ENCODE results near the gene RSPO3. TPM values are rescaled to one million over a fixed set of nuclear protein-coding genes. Genes with fewer than 3 reads are reported as not detected.

Gene RSPO3
- polyA plus RNA-seq, 1 of the 3 experiments (the other 2 are of a cell fraction), result not detected

DNA sequence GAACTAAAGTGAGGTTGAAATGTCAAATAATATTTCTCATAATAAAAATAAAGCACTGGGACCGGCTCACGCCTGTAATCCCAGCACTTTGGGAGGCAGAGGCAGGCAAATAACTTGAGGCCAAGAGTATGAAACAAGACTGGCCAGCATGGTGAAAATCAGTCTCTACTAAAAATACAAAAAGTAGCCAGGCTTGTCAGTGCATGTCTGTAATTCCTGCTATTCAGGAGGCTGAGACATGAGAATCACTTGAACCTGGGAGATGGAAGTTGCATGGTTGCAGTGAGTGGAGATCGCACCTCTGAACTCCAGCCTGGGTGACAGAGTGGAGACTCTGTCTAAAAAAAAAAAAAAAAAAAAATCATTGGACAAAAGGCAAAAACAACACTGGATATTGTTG, 38.4 kb upstream of the RSPO3 start:
- Histone ChIP-seq H3K27ac (ENCODE audit: low read depth in 2 of 2, low read length in 1 of 2) (no peak overlapping the region), H3K9me3 (no peaks in the 10 kb centered on the region), H3K4me2 (no peak overlapping the region), H3F3A (replicated peaks; ENCODE audit: insufficient read depth) (no peaks in the 10 kb centered on the region), H3K36me3 (replicated peaks in 1 of 2; ENCODE audit: control insufficient read depth in 1 of 2, insufficient read depth in 2 of 2, low read length in 1 of 2) (no peaks in the 10 kb centered on the region), H3K27me3 (ENCODE audit: insufficient read depth) (0 out of 2 replicates have a peak, but pooled peaks cover 5% of the 10 kb centered on the region), H3K4me3 (ENCODE audit: low read depth in 2 of 2, low read length in 1 of 2) (no peak overlapping the region), H3K4me1 (ENCODE audit: control insufficient read depth in 1 of 2, insufficient read depth in 2 of 2, low read depth in 1 of 2, low read length in 1 of 2) (no peaks in the 10 kb centered on the region), H3K9ac (no peak overlapping the region), H3K79me2 (ENCODE audit: insufficient read depth) (no peaks in the 10 kb centered on the region), H3K9me2 (no peaks in the 10 kb centered on the region), H2AFZ (ENCODE audit: low read depth) (no peak overlapping the region), H4K20me1 (ENCODE audit: insufficient read depth) (no peaks in the 10 kb centered on the region)
- CTCF ChIA-PET, result no interaction called here
- no peak for DNase-seq
- POLR2A ChIA-PET, result no interaction called here
- TF ChIP-seq USF1 (IDR thresholded peaks at IDR 0.05; ENCODE audit: borderline replicate concordance, low read depth) (no peak), GATA2 (CRISPR knock-in tag; IDR thresholded peaks at IDR 0.05) (no peak), ELF1 (IDR thresholded peaks at IDR 0.05) (no peak), FOSL2 (IDR thresholded peaks at IDR 0.05; ENCODE audit: borderline replicate concordance, low read depth) (no peak), SIN3A (IDR thresholded peaks at IDR 0.05; ENCODE audit: borderline replicate concordance, low read depth, low read length) (no peak), RXRA (IDR thresholded peaks at IDR 0.05; ENCODE audit: borderline replicate concordance, low read depth) (no peak), GABPA (IDR thresholded peaks at IDR 0.05; ENCODE audit: low read depth) (no peak), MAX (IDR thresholded peaks at IDR 0.05; ENCODE audit: low read depth) (no peak), SMC3 (IDR thresholded peaks at IDR 0.05; ENCODE audit: low read depth, low read length) (no peak), FOXM1 (IDR thresholded peaks at IDR 0.05; ENCODE audit: low read depth) (no peak), FOXJ3 (CRISPR knock-in tag; IDR thresholded peaks at IDR 0.05) (no peak), JUND (IDR thresholded peaks at IDR 0.05) (no peak), MXI1 (IDR thresholded peaks at IDR 0.05; ENCODE audit: low read depth, low read length) (no peak), YY1 (IDR thresholded peaks at IDR 0.05; ENCODE audit: low read depth) (no peak), CTCF (IDR thresholded peaks at IDR 0.05) (no peak), NFIC (IDR thresholded peaks at IDR 0.05; ENCODE audit: borderline replicate concordance) (no peak), IRF3 (IDR thresholded peaks at IDR 0.05; ENCODE audit: low read depth, low read length) (no peak)
- TF ChIP-seq, protein P1, sequence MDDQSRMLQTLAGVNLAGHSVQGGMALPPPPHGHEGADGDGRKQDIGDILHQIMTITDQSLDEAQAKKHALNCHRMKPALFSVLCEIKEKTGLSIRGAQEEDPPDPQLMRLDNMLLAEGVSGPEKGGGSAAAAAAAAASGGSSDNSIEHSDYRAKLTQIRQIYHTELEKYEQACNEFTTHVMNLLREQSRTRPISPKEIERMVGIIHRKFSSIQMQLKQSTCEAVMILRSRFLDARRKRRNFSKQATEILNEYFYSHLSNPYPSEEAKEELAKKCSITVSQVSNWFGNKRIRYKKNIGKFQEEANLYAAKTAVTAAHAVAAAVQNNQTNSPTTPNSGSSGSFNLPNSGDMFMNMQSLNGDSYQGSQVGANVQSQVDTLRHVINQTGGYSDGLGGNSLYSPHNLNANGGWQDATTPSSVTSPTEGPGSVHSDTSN (IDR thresholded peaks at IDR 0.05), result no peak
- TF ChIP-seq, protein P2, sequence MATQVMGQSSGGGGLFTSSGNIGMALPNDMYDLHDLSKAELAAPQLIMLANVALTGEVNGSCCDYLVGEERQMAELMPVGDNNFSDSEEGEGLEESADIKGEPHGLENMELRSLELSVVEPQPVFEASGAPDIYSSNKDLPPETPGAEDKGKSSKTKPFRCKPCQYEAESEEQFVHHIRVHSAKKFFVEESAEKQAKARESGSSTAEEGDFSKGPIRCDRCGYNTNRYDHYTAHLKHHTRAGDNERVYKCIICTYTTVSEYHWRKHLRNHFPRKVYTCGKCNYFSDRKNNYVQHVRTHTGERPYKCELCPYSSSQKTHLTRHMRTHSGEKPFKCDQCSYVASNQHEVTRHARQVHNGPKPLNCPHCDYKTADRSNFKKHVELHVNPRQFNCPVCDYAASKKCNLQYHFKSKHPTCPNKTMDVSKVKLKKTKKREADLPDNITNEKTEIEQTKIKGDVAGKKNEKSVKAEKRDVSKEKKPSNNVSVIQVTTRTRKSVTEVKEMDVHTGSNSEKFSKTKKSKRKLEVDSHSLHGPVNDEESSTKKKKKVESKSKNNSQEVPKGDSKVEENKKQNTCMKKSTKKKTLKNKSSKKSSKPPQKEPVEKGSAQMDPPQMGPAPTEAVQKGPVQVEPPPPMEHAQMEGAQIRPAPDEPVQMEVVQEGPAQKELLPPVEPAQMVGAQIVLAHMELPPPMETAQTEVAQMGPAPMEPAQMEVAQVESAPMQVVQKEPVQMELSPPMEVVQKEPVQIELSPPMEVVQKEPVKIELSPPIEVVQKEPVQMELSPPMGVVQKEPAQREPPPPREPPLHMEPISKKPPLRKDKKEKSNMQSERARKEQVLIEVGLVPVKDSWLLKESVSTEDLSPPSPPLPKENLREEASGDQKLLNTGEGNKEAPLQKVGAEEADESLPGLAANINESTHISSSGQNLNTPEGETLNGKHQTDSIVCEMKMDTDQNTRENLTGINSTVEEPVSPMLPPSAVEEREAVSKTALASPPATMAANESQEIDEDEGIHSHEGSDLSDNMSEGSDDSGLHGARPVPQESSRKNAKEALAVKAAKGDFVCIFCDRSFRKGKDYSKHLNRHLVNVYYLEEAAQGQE (IDR thresholded peaks at IDR 0.05; ENCODE audit: low read depth, low read length), result no peak
- TF ChIP-seq, protein P3, sequence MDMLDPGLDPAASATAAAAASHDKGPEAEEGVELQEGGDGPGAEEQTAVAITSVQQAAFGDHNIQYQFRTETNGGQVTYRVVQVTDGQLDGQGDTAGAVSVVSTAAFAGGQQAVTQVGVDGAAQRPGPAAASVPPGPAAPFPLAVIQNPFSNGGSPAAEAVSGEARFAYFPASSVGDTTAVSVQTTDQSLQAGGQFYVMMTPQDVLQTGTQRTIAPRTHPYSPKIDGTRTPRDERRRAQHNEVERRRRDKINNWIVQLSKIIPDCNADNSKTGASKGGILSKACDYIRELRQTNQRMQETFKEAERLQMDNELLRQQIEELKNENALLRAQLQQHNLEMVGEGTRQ (IDR thresholded peaks at IDR 0.05; ENCODE audit: borderline replicate concordance, low read depth, low read length), result no peak
- WGBS (ENCODE audit: low lambda C conversion rate), result 10% methylated on average over 3 of the region's 3 CpGs
